Adrenal gland (tissue), 12 donors: ENCODE data around the gene IL36B. TPM values are rescaled to one million over a fixed set of nuclear protein-coding genes. Genes with fewer than 3 reads are reported as not detected.

ENCODE experiments used
- DNase-seq, 7 donors: peaks; one replicate each; pipeline ENCODE4 v3.0.0-alpha.2; 2019 to 2020
- H3K27ac ChIP-seq, 5 donors: fragments of 200-600 bp; sonication (generic) in 4 of 5; 1 replicate in 3 of 5; 2 replicates in 2 of 5; pipeline versions ENCODE4 v1.5.1 to v1.8.0; 2016 to 2020; ENCODE audit warnings: mild to moderate bottlenecking in 1 of 5
- H3K27me3 ChIP-seq: fragments of 200-600 bp; 2 replicates; pipeline ENCODE4 v1.8.0; 2021
- H3K36me3 ChIP-seq, 2 donors: fragments of 200-600 bp; replicated peaks in 1 of 2; 1 replicate in 1 of 2; 2 replicates in 1 of 2; pipeline versions ENCODE4 v1.5.1 to v1.8.0; 2018 to 2022
- H3K4me1 ChIP-seq, 2 donors: fragments of 200-600 bp; replicated peaks in 1 of 2; 1 replicate in 1 of 2; 2 replicates in 1 of 2; pipeline versions ENCODE4 v1.5.1 to v1.8.0; 2018 to 2021
- H3K4me3 ChIP-seq, 4 donors: fragments of 200-600 bp; sonication (generic) in 3 of 4; one replicate each; pipeline ENCODE4 v1.5.1; 2016 to 2018
- H3K9me3 ChIP-seq, 3 donors: fragments of 200-600 bp; sonication (generic) in 1 of 3; replicated peaks in 1 of 3; 1 replicate in 2 of 3; 2 replicates in 1 of 3; pipeline versions ENCODE4 v1.5.1 to v1.8.0; 2016 to 2021
- CTCF ChIP-seq, 6 experiments: fragments of 450-650 bp in 4 of 6; fragments of 200-600 bp in 2 of 6; sonication (generic) in 1 of 6; IDR thresholded peaks; 1 replicate in 5 of 6; 2 replicates in 1 of 6; pipeline versions ENCODE4 v1.5.1 to v1.8.0; 2016 to 2021; ENCODE audit warnings: antibody characterized with exemption in 6 of 6, mild to moderate bottlenecking in 2 of 6, moderate library complexity in 1 of 6
- POLR2A ChIP-seq, 2 donors: fragments of 450-650 bp; IDR thresholded peaks; one replicate each; pipeline ENCODE4 v1.6.1; 2017; ENCODE audit warnings: antibody characterized with exemption in 2 of 2, mild to moderate bottlenecking in 2 of 2, moderate library complexity in 1 of 2
- whole genome bisulfite sequencing, 4 donors: extraction: QIAGEN DNeasy Blood & Tissue Kit in 2 of 4; methylation state at CpG; one replicate each; pipeline versions ENCODE4 v1.1.5 to v1.1.7; 2013 to 2017; 5-methylcytosine and 5-hydroxymethylcytosine counted together
- intact Hi-C, 2 donors: fragments of 100-400 bp; cut with DNase I; formaldehyde crosslinking; loops; one replicate each; pipeline versions ENCODE4 v1.14.1 to v1.15.0; 2022 to 2023
- polyA plus RNA-seq, 3 donors: library from polyadenylated mRNA; stranded (reverse); fragments of 200-250 nt in 2 of 3; fragments of 350-450 nt in 1 of 3; fragmentation: Illumina TruSeq in 1 of 3; extraction: RNeasy Lipid Tissue Mini Kit (QIAGEN cat#74804) in 1 of 3; gene quantifications; one replicate each; pipeline ENCODE4 v1.2.3, GENCODE V29; 2013 to 2014
- total RNA-seq, 9 donors: library from RNA; depleted of rRNA in 4 of 9; stranded (reverse); fragments of >200 nt in 4 of 9; fragments of 120-200 nt in 1 of 9; fragmentation: NEBNext Ultra II Directional in 1 of 9; extraction: Animal tissue kit (Norgen Biotek cat#: 25700) in 1 of 9; gene quantifications; one replicate each; pipeline versions ENCODE4 v1.1.0 to v1.2.4, GENCODE V29; 2013 to 2023
- donor health status: healthy with polysubstance abuse.
- donor health status: Bipolar disorder and iron deficiency.
- donor health status: DM: yes; HTN: yes; CAD: no.
- donor health status: DM: no; HTN: no; CAD: no.
- donor health status: DM: no; HTN: no; CAD: no.
- donor health status: DM: yes; HTN: yes; CAD: no.

IL36B gene
- total and polyA plus RNA-seq, 12 donors = not detected

- WGBS, 4 donors = 73 to 89% (median 81%) methylated on average over 1 of the region's 1 CpG
- Histone ChIP-seq H3K4me1 (no peaks in the 10 kb centered on the region), H3K27me3 (no peaks in the 10 kb centered on the region), H3K36me3 (no peaks in the 10 kb centered on the region), H3K4me3 (no peak overlapping the region), H3K9me3 (no peaks in the 10 kb centered on the region), H3K27ac (no peak overlapping the region)
- no peak for DNase-seq
- intact Hi-C loops = no loop called here
- TF ChIP-seq POLR2A (IDR thresholded peaks at IDR 0.05) (no peak), CTCF (IDR thresholded peaks at IDR 0.05) (no peak)
Measured at GRCh38 chr2:113007250-113007649, 45.4 kb downstream of the IL36B start.

DNA sequence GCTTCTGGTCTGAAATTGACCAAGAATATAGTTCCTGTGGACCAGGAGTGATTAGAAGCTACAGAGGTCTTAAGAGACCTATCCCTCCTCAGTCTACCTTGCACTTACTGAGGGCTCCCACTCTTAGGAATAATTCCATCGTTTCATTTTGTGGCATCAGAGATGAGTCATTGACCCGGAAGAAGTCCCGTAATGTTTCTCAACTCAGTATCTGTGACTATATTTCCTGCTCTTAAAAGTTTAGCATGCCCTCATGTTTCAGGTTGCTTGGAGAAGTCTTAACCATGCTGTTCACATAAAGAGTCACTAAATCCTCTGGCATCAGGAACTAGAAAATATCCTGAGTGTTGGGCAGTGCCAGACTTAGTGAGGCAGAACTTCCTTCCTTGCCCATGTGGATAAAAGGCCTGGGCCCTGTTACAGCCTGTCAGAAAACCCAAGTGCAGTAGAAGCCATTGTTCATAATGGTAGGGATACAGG lies 47.6 kb downstream of the IL36B start, which contains the start of gene IL36A:
TSS of gene IL36A (plus strand) at position 430 of the 480 bp plus-strand sequence. CDS start 413 bp downstream, outside the sequence.
- Histone ChIP-seq H3K27ac (no peak within 1 kb of the TSS), H3K4me1 (no peaks in the 10 kb centered on the region), H3K9me3 (peaks cover 0 to 8% (median 0%) of the 10 kb centered on the region in 3 donors), H3K4me3 (no peak within 1 kb of the TSS), H3K27me3 (no peaks in the 10 kb centered on the region), H3K36me3 (no peaks in the 10 kb centered on the region)
- DNase-seq = no peak
- TF ChIP-seq POLR2A (IDR thresholded peaks at IDR 0.05) (no peak), CTCF (IDR thresholded peaks at IDR 0.05) (no peak)
- whole genome bisulfite sequencing, 4 donors = 68 to 96% (median 75%) methylated on average over 3 of the region's 3 CpGs
- intact Hi-C loops = no loop called here

DNA sequence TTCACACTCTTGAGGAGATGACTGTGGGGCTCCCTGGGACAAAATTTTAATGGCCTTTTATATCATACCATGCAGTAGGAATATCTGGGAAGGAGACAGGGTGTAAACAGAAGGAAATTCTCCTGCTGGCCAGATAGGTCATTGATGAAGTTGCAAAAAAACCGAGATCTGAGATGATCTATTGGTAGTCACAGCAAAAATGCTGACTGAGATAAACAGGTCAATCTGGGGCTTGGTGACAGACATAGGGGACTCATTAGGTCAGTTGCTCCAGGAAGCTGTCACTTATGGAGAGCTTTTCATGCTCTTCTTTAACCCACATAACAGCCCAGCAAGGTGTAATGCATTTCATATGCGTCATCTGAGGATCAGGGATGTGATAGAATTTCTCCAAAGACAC lies 50.0 kb downstream of the IL36B start:
- no peak overlapping the region for H3K4me3 ChIP-seq
- TF ChIP-seq CTCF (IDR thresholded peaks at IDR 0.05) (no peak), POLR2A (IDR thresholded peaks at IDR 0.05) (no peak)
- H3K27ac ChIP-seq = no peak overlapping the region
- H3K27me3 ChIP-seq = no peaks in the 10 kb centered on the region
- intact Hi-C loops = no loop called here
- H3K36me3 ChIP-seq = no peaks in the 10 kb centered on the region
- no peaks in the 10 kb centered on the region for H3K4me1 ChIP-seq
- DNase-seq = no peak
- 49 to 71% (median 67%) methylated on average over 2 of the region's 2 CpGs for WGBS, 4 donors
- peaks cover 0 to 10% (median 0%) of the 10 kb centered on the region in 3 donors for H3K9me3 ChIP-seq

- H3K4me3 ChIP-seq = no peak overlapping the region
- H3K27ac ChIP-seq = no peak overlapping the region
- H3K27me3 ChIP-seq = no peaks in the 10 kb centered on the region
- WGBS, 4 donors = 59 to 67% (median 64%) methylated on average over 1 of the region's 1 CpG
- no peaks in the 10 kb centered on the region for H3K36me3 ChIP-seq
- peaks cover 0 to 10% (median 0%) of the 10 kb centered on the region in 3 donors for H3K9me3 ChIP-seq
- intact Hi-C loops = no loop called here
- no peak for TF ChIP-seq POLR2A (IDR thresholded peaks at IDR 0.05)
- TF ChIP-seq CTCF (IDR thresholded peaks at IDR 0.05) = no peak
- no peak for DNase-seq
- H3K4me1 ChIP-seq = no peaks in the 10 kb centered on the region
Measured at GRCh38 chr2:113000436-113000835, 52.2 kb downstream of the IL36B start.
